PC-3 (cell line): ENCODE data around the gene RBM34. TPM values are rescaled to one million over a fixed set of nuclear protein-coding genes. Genes with fewer than 3 reads are reported as not detected.

Experiments used
- ATAC-seq: fragments of 200-7000 bp; cut with Tn5 transposase; 2 replicates; pipeline ENCODE4 v1.9.1; 2020; ENCODE audit warnings: mild to moderate bottlenecking, moderate library complexity
- BruUV-seq: library from RNA; stranded (reverse); fragments of 400-500 nt; replicated peaks from 2 replicates; lab custom pipeline; 2021; lab: Mats Ljungman, UMichigan
- CTCF ChIA-PET: fragments of 300-600 bp; sonication (Branson Sonifier 250); formaldehyde crosslinking; loops from one replicate; lab custom pipeline; 2022; ENCODE audit warnings: antibody characterized with exemption; lab: Charles Lee
- POLR2A ChIA-PET: fragments of 300-600 bp; sonication (Branson Sonifier 250); formaldehyde crosslinking; loops from one replicate; lab custom pipeline; 2022; ENCODE audit warnings: antibody characterized with exemption; ENCODE audit not compliant: unreplicated experiment; lab: Charles Lee
- DNase-seq: peaks from one replicate; pipeline ENCODE4 v3.0.0-alpha.2; 2015
- H2AFZ ChIP-seq: fragments of 300-600 bp; sonication (generic); 2 replicates; pipeline ENCODE4 v1.6.0; 2016; ENCODE audit warnings: antibody characterized with exemption, low read length
- H3F3A ChIP-seq: fragments of 300-600 bp; sonication (generic); one replicate; pipeline ENCODE4 v1.6.0; 2017; ENCODE audit warnings: antibody characterized with exemption, low read length, control low read depth, mild to moderate bottlenecking; ENCODE audit not compliant: unreplicated experiment
- H3K27ac ChIP-seq: fragments of 300-600 bp; sonication (generic); 2 replicates; pipeline ENCODE4 v1.5.1; 2016; ENCODE audit warnings: mild to moderate bottlenecking, low read length
- H3K27me3 ChIP-seq: fragments of 300-600 bp; sonication (generic); 2 replicates; pipeline ENCODE4 v1.6.1; 2016; ENCODE audit warnings: low read length, mixed read lengths
- H3K36me3 ChIP-seq: fragments of 300-600 bp; sonication (generic); 2 replicates; pipeline ENCODE4 v1.6.1; 2016; ENCODE audit warnings: low read depth, mixed run types, low read length, mixed read lengths
- H3K4me1 ChIP-seq: fragments of 300-600 bp; sonication (generic); 2 replicates; pipeline ENCODE4 v1.5.1; 2016; ENCODE audit warnings: low read length; ENCODE audit not compliant: insufficient read depth
- H3K4me2 ChIP-seq: fragments of 300-600 bp; sonication (generic); 2 replicates; pipeline ENCODE4 v1.6.0; 2016; ENCODE audit warnings: low read length
- H3K4me3 ChIP-seq: fragments of 300-600 bp; sonication (generic); 2 replicates; pipeline ENCODE4 v1.5.1; 2016; ENCODE audit warnings: mild to moderate bottlenecking, low read length, mixed read lengths
- H3K79me2 ChIP-seq: fragments of 300-600 bp; sonication (generic); 2 replicates; pipeline ENCODE4 v1.6.1; 2017; ENCODE audit warnings: low read length, mixed read lengths
- H3K9ac ChIP-seq: fragments of 300-600 bp; sonication (generic); 2 replicates; pipeline ENCODE4 v1.6.0; 2016; ENCODE audit warnings: mild to moderate bottlenecking, low read length
- H3K9me2 ChIP-seq: fragments of 300-600 bp; sonication (generic); replicated peaks from 2 replicates; pipeline ENCODE4 v1.6.1; 2016; ENCODE audit warnings: mixed run types, low read length, mixed read lengths
- H3K9me3 ChIP-seq: fragments of 300-600 bp; sonication (generic); 2 replicates; pipeline ENCODE4 v1.6.1; 2016; ENCODE audit warnings: low read length, mixed read lengths
- H4K20me1 ChIP-seq: fragments of 300-600 bp; sonication (generic); 2 replicates; pipeline ENCODE4 v1.6.1; 2016; ENCODE audit warnings: low read length, mixed read lengths
- EZH2 ChIP-seq: fragments of 300-600 bp; sonication (generic); IDR thresholded peaks from one replicate; pipeline ENCODE4 v1.6.1; 2017; ENCODE audit warnings: antibody characterized with exemption, mild to moderate bottlenecking, low read length; ENCODE audit not compliant: unreplicated experiment
- EZH2phosphoT487 ChIP-seq: fragments of 300-600 bp; sonication (generic); IDR thresholded peaks from 2 replicates; pipeline ENCODE4 v1.6.1; 2018; ENCODE audit warnings: mild to moderate bottlenecking, antibody characterized with exemption, low read length, borderline replicate concordance
- intact Hi-C: fragments of 100-400 bp; cut with micrococcal nuclease; formaldehyde crosslinking; loops from 2 replicates; pipeline ENCODE4 v1.9.0; 2023
- total RNA-seq: library from RNA; depleted of rRNA; stranded (reverse); fragments of >200 nt; gene quantifications from 2 replicates; pipeline ENCODE4 v1.2.3, GENCODE V29; 2014
- TF ChIP-seq, protein P1 (sequence below): fragments of 300-600 bp; sonication (generic); conservative IDR thresholded peaks from 2 replicates; pipeline ENCODE4 v1.5.1; 2017; ENCODE audit warnings: antibody characterized with exemption, low read depth, mild to moderate bottlenecking, low read length

RBM34 gene
- total RNA-seq, 1 experiment from 2014 or later: 40.1 TPM

DNA sequence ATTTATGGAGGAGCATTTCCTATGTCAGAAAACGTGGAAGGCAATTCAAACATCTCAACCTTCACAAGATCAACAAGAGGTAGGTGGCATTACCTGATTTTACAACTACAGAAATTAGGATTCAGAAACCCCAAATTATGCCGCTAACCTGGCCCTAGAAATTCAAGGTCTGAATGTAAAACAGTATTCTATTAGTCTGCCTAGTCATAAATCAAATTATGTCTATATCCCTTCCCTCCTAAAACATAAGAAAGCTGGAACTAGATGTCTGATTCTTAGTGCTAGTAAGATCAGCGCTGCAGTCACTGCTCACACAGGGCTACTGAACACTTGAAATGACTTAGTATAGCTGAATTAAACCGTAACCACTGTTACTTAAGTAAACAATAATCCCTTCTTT, 33.8 kb downstream of the RBM34 start:
- TF ChIP-seq, protein P1, sequence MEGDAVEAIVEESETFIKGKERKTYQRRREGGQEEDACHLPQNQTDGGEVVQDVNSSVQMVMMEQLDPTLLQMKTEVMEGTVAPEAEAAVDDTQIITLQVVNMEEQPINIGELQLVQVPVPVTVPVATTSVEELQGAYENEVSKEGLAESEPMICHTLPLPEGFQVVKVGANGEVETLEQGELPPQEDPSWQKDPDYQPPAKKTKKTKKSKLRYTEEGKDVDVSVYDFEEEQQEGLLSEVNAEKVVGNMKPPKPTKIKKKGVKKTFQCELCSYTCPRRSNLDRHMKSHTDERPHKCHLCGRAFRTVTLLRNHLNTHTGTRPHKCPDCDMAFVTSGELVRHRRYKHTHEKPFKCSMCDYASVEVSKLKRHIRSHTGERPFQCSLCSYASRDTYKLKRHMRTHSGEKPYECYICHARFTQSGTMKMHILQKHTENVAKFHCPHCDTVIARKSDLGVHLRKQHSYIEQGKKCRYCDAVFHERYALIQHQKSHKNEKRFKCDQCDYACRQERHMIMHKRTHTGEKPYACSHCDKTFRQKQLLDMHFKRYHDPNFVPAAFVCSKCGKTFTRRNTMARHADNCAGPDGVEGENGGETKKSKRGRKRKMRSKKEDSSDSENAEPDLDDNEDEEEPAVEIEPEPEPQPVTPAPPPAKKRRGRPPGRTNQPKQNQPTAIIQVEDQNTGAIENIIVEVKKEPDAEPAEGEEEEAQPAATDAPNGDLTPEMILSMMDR: no peak
- no peak for TF ChIP-seq EZH2
- TF ChIP-seq EZH2phosphoT487: no peak
- H2AFZ ChIP-seq: no peak overlapping the region
- peak overlapping the region; percentile 100 for H3K9ac ChIP-seq
- CTCF ChIA-PET: no interaction called here
- no peaks in the 10 kb centered on the region for H3K9me3 ChIP-seq
- no peak for ATAC-seq
- H3K4me3 ChIP-seq: peak overlapping the region; percentile 97
- no TSS peak for BruUV-seq
- peaks cover 65% of the 10 kb centered on the region for H3K79me2 ChIP-seq
- intact Hi-C loops: no loop called here
- H3K36me3 ChIP-seq: peaks cover 11% of the 10 kb centered on the region
- H4K20me1 ChIP-seq: peaks cover 44% of the 10 kb centered on the region
- no peaks in the 10 kb centered on the region for H3K9me2 ChIP-seq
- peaks cover 5% of the 10 kb centered on the region; the same call in 1 of the 2 replicates for H3K4me1 ChIP-seq
- no peak overlapping the region for H3K27ac ChIP-seq
- POLR2A ChIA-PET: no interaction called here
- DNase-seq: no peak
- peak overlapping the region; percentile 85 for H3K4me2 ChIP-seq
- no peaks in the 10 kb centered on the region for H3K27me3 ChIP-seq
- H3F3A ChIP-seq: no peaks in the 10 kb centered on the region

DNA sequence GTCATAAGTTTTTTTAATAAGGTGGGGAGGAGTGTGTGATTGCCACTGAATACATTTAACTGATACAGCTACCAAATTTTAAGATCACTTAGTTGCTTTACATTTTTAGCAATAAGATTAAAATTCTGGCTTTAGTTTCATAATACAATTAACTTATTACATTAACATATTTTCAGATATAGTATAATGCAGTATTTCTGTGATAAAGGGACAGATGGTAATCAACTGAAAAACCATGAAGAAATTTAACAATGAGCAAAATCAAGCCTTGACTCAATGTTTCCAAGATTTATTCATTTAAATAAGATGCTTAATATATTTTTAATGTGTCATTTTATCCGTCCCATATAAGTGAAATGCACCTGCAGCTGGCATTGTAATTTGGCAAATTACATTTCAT, 36.4 kb downstream of the RBM34 start:
- H3K4me2 ChIP-seq: no peak overlapping the region
- H2AFZ ChIP-seq: no peak overlapping the region
- no peak overlapping the region for H3K9ac ChIP-seq
- no peak for DNase-seq
- BruUV-seq: no TSS peak
- ChIA-PET POLR2A (no interaction called here), CTCF (no interaction called here)
- no peak for ATAC-seq
- peaks cover 90% of the 10 kb centered on the region for H3K79me2 ChIP-seq
- H3K27ac ChIP-seq: no peak overlapping the region
- peaks cover 54% of the 10 kb centered on the region for H4K20me1 ChIP-seq
- no peaks in the 10 kb centered on the region for H3K9me2 ChIP-seq
- H3F3A ChIP-seq: no peaks in the 10 kb centered on the region
- intact Hi-C loops: no loop called here
- no peak overlapping the region for H3K4me3 ChIP-seq
- H3K9me3 ChIP-seq: no peaks in the 10 kb centered on the region
- no peaks in the 10 kb centered on the region for H3K27me3 ChIP-seq
- peaks cover 18% of the 10 kb centered on the region for H3K36me3 ChIP-seq
- peaks cover 5% of the 10 kb centered on the region; the same call in 1 of the 2 replicates for H3K4me1 ChIP-seq
- TF ChIP-seq EZH2phosphoT487: no peak
- no peak for TF ChIP-seq EZH2
- TF ChIP-seq, protein P1: no peak

DNA sequence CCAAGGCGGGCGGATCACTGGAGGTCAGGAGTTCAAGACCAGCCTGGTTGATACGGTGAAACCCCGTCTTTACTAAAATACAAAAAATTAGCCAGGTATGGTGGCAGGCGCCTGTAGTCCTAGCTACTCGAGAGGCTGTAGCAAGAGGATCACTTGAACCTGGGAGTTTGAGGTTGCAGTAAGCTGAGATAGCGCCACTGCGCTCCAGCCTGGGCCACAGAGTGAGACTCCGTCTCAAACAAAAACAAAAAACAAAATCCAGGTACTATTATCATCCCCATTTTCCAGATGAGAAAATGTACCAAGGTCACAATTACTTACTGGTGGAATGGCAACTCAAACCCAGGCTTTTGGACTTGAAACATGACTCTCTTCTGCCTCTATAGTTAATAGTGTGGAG, 36.9 kb downstream of the RBM34 start:
- H2AFZ ChIP-seq: no peak overlapping the region
- H3K9ac ChIP-seq: no peak overlapping the region
- H3K27me3 ChIP-seq: no peaks in the 10 kb centered on the region
- no peak overlapping the region for H3K4me2 ChIP-seq
- H3K4me3 ChIP-seq: no peak overlapping the region
- ChIA-PET POLR2A (no interaction called here), CTCF (no interaction called here)
- TF ChIP-seq EZH2: no peak
- TF ChIP-seq EZH2phosphoT487: no peak
- TF ChIP-seq, protein P1: no peak
- no peaks in the 10 kb centered on the region for H3K9me3 ChIP-seq
- peaks cover 54% of the 10 kb centered on the region for H4K20me1 ChIP-seq
- H3K9me2 ChIP-seq: no peaks in the 10 kb centered on the region
- peaks cover 3% of the 10 kb centered on the region; the same call in 1 of the 2 replicates for H3K4me1 ChIP-seq
- H3K27ac ChIP-seq: no peak overlapping the region
- intact Hi-C loops: no loop called here
- DNase-seq (no peak), ATAC-seq (no peak)
- BruUV-seq: no TSS peak
- no peaks in the 10 kb centered on the region for H3F3A ChIP-seq
- H3K79me2 ChIP-seq: peaks cover 96% of the 10 kb centered on the region
- peaks cover 23% of the 10 kb centered on the region for H3K36me3 ChIP-seq
